ENCODE data around the gene ESRP2.

The ESRP2 gene

DNA sequence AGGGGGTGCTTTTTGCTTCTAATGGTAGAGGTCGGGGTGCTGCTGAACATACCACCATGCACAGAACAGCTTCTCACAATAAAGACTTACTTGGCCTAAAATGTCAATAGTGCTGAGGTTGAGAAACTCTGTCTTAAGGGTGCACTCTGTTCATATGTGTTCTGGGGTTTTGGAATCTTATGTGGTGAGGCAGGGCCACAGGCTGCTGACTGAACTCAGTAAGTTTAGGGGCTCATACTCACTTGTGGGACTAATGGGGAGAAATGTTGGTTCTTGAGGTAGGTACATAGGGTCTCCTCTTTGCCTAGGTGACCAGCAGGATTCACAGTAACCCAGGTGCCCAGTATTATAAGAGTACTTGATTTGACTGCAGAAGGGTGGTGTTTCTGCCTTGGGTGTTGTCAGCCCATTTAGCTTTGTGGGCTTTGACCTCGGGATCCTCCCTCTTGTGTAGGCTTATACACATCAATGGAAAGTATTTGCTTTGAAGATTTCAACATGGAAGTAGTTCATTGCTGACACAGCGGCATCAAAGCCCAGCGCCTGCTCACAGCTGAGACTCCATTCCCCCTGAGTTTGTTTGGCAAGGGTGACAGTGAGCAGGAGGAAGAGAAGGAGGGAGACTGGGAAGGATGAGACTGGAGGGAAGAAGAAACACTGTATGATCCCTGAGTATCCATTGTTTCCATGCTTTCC, 45.6 kb upstream of the ESRP2 start:
- TF ChIP-seq, protein P1, sequence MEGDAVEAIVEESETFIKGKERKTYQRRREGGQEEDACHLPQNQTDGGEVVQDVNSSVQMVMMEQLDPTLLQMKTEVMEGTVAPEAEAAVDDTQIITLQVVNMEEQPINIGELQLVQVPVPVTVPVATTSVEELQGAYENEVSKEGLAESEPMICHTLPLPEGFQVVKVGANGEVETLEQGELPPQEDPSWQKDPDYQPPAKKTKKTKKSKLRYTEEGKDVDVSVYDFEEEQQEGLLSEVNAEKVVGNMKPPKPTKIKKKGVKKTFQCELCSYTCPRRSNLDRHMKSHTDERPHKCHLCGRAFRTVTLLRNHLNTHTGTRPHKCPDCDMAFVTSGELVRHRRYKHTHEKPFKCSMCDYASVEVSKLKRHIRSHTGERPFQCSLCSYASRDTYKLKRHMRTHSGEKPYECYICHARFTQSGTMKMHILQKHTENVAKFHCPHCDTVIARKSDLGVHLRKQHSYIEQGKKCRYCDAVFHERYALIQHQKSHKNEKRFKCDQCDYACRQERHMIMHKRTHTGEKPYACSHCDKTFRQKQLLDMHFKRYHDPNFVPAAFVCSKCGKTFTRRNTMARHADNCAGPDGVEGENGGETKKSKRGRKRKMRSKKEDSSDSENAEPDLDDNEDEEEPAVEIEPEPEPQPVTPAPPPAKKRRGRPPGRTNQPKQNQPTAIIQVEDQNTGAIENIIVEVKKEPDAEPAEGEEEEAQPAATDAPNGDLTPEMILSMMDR (IDR thresholded peaks at IDR 0.05; ENCODE audit: control insufficient read depth, extremely low read depth, insufficient read depth): no peak

DNA sequence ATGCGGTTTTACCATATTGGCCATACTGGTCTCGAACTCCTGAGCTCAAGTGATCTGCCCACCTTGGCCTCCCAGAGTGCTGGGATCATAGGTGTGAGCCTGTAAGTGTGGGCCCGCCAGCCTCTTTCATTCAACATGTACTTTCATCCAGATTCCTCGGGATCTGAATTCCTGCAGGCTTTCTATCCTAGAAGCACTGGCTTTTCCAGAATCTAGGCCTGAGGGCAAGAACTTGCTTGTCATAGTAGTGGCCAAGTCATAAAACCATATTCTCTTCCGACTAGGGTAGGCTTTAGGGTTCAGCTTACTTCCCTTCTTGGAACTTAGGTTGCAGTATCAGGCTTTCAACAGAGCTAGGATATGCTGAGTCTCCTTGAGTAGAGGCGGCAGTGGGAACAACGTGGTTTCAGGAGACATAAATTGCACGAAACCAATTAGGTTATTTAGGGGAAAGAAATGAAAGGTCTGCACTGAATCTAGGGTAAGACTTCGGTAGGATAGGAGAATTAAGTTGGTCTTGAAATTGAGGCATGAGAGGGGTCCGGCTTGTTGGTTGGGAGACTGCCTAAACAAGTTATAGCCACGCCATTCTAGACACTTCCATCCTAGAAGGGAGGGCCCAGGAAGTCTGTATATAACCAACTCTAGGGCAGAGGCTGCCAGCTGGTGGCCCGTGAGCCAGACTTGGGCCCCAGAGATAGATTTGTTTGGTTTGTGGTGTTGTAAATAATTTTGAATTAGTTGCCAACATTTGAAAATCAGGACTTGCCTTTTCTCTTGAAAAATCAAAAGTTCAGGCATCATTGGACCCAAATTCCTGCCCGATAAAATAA, 44.0 kb upstream of the ESRP2 start:
- TF ChIP-seq, protein P1 (IDR thresholded peaks at IDR 0.05; ENCODE audit: control insufficient read depth, extremely low read depth, insufficient read depth): no peak
- no peak overlapping the region for H3K4me3 ChIP-seq (ENCODE audit: low read depth, low read length)
- no peak for DNase-seq (ENCODE audit: low read depth)

More for the DNA sequence above, 45.6 kb upstream of the ESRP2 start:
- no peak for DNase-seq (ENCODE audit: low read depth)
- no peak overlapping the region for H3K4me3 ChIP-seq (ENCODE audit: low read depth, low read length)

DNA sequence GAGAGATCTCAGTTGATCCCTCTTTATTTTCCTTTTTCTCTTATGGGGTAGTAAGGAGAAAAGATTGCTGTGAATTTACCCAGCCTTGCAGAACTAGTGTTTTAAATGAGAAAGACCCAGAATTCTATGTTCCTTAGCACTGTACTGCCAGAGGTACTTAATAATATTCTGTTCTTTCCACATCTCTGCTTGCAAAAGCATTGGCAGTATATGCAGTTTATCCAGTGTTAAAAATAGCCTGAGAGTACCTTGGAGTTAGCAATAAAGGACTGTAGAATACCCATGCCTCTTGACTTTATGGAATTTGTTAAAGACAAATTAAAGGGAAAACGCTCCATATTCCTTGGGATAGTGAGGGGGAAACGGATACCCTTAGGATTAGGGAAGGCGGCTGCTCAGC, 40.3 kb upstream of the ESRP2 start:
- H3K4me3 ChIP-seq (ENCODE audit: low read depth, low read length): no peak overlapping the region
- TF ChIP-seq, protein P1 (IDR thresholded peaks at IDR 0.05; ENCODE audit: control insufficient read depth, extremely low read depth, insufficient read depth): no peak
- no peak for DNase-seq (ENCODE audit: low read depth)

DNA sequence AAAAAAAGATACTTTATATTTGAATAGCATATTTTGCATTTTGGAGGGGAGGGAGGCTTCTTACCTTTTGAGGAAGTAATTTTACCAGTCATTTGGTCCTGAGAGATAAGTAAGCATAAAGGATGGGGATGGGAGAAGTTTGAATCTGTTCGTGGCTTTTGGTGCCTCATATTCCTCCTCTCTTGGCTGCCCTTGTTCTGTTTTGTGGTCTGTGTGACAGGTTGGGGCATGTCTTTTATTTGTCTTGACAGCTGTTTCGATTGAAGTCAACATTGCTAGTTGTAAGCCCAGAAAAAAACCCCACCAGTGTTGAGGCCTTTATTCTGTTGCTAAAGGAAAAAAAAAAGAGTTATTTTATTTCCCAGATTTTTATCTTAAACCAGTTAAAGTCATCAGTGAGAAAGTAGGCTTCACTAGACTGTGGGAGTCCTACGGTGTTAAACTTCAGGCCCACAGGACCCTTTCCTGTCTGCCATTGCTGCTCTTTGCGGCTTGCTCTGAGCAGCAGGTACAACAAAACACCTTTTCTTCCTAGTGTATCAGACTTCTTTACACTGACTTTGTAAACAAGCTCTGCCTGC, 39.8 kb upstream of the ESRP2 start:
- DNase-seq (ENCODE audit: low read depth): no peak
- H3K4me3 ChIP-seq (ENCODE audit: low read depth, low read length): no peak overlapping the region
- TF ChIP-seq, protein P1 (IDR thresholded peaks at IDR 0.05; ENCODE audit: control insufficient read depth, extremely low read depth, insufficient read depth): no peak

DNA sequence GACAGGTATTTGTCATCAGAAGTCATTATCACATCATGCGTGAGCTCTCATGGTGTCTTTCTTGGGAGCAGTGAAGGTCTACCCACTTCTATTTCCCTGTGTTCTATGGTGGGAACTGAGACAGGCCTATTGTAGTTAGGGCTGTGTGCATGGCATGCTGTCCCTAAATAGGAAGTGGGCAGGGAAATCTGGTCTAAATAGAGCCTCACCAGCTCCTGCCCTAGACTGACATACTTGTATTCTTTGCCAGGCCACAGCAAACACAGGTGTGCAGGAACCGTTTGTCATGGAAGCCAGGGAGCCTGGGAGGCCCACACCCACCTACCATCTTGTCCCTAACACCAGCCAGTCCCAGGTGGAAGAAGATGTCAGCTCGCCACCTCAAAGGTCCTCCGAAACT, 38.5 kb upstream of the ESRP2 start:
- TF ChIP-seq, protein P1 (IDR thresholded peaks at IDR 0.05; ENCODE audit: control insufficient read depth, extremely low read depth, insufficient read depth): no peak
- DNase-seq (ENCODE audit: low read depth): no peak

DNA sequence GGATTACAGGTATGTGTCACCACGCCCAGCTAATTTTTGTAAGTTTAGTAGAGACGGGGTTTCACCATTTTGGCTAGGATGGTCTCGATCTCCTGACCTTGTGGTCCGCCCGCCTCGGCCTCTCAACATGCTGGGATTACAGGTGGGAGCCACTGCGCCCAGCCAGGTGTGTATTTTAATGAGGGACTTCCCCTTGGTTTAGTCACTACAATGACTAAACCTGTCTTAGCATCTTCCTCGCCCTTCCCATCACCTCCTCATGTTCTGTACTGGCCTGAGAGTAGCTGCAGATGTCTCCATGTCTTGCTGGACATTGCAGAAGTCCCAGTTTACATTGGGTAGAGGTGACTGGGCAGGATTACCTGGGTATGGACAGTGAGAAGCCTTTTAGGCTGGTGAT, 38.0 kb upstream of the ESRP2 start:
- no peak for DNase-seq (ENCODE audit: low read depth)
- TF ChIP-seq, protein P1 (IDR thresholded peaks at IDR 0.05; ENCODE audit: control insufficient read depth, extremely low read depth, insufficient read depth): no peak
- H3K4me3 ChIP-seq (ENCODE audit: low read depth, low read length): no peak overlapping the region

More for the DNA sequence above, 38.5 kb upstream of the ESRP2 start:
- no peak overlapping the region for H3K4me3 ChIP-seq (ENCODE audit: low read depth, low read length)

Data from LNCaP clone FGC (cell line).